Astrocyte (in vitro differentiated cells and primary cell): ENCODE data around the gene BMAL1.

Experiments
- EZH2 ChIP-seq: IDR thresholded peaks from 2 replicates; pipeline ENCODE4 v1.6.1; 2012; ENCODE audit warnings: mild to moderate bottlenecking, low read length, inconsistent platforms; ENCODE audit not compliant: insufficient read depth
- TF ChIP-seq, protein P1 (sequence below): IDR thresholded peaks from 2 replicates; pipeline ENCODE4 v1.5.1; 2011; ENCODE audit warnings: low read depth, mild to moderate bottlenecking, inconsistent platforms, low read length, moderate library complexity; ENCODE audit not compliant: insufficient read depth

DNA sequence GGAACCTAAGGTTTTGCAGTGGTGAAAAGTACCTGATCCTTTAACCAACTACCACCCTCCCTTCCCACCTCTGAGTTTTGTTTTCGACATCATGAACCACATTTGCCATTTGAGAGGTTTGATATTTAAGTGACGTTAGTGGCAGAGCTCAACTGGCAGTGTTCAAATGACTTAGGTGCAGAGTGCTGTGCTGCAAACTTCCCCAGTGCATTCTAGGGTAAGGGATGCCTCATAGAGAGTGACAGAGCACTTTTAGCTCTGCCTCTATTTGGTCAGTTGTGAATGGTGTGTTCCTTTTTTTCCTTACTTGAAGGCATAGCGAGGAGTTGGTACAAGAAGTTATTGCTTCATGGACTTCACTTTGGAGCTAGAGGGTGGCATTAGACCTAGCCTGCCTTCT, 9.4 kb downstream of the BMAL1 start:
- TF ChIP-seq, protein P1, sequence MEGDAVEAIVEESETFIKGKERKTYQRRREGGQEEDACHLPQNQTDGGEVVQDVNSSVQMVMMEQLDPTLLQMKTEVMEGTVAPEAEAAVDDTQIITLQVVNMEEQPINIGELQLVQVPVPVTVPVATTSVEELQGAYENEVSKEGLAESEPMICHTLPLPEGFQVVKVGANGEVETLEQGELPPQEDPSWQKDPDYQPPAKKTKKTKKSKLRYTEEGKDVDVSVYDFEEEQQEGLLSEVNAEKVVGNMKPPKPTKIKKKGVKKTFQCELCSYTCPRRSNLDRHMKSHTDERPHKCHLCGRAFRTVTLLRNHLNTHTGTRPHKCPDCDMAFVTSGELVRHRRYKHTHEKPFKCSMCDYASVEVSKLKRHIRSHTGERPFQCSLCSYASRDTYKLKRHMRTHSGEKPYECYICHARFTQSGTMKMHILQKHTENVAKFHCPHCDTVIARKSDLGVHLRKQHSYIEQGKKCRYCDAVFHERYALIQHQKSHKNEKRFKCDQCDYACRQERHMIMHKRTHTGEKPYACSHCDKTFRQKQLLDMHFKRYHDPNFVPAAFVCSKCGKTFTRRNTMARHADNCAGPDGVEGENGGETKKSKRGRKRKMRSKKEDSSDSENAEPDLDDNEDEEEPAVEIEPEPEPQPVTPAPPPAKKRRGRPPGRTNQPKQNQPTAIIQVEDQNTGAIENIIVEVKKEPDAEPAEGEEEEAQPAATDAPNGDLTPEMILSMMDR, result no peak
- no peak for TF ChIP-seq EZH2
